HCT116 (cell line): Measurements from ENCODE around the gene RASGRF1. TPM values are rescaled to one million over a fixed set of nuclear protein-coding genes. Genes with fewer than 3 reads are reported as not detected.

Experiments
- ATAC-seq: fragments of 200-7000 bp; cut with Tn5 transposase; 2 replicates; pipeline ENCODE4 v1.9.1; 2020; ENCODE audit warnings: mild to moderate bottlenecking, moderate library complexity
- BruUV-seq: library from RNA; stranded (reverse); fragments of 400-500 nt; replicated peaks from 2 replicates; lab custom pipeline; 2021; lab: Mats Ljungman, UMichigan
- CTCF ChIA-PET: fragments of 300-600 bp; sonication (Branson Sonifier 250); formaldehyde crosslinking; loops from one replicate; lab custom pipeline; 2021; ENCODE audit warnings: antibody characterized with exemption; lab: Charles Lee
- POLR2A ChIA-PET: fragments of 300-600, 350-600 bp; sonication (Branson Sonifier 250); formaldehyde crosslinking; loops from one replicate; lab custom pipeline; 2021; ENCODE audit warnings: antibody characterized with exemption; lab: Charles Lee
- RAD21 ChIA-PET, 2 experiments: fragments of 300-600 bp; sonication (Branson Sonifier 250); formaldehyde crosslinking; loops; one replicate each; lab custom pipeline; 2023; ENCODE audit warnings: low total read pairs in 2 of 2; ENCODE audit not compliant: uncharacterized antibody in 2 of 2, unreplicated experiment in 2 of 2, low non-redundant PET in 1 of 2; lab: Charles Lee
- DNase-seq: peaks from one replicate; pipeline ENCODE4 v3.0.0-alpha.2; 2010; ENCODE audit warnings: low read depth, low spot score
- H2AFZ ChIP-seq: fragments of 200-600 bp; shearing (Covaris generic), sonication (generic); 2 replicates; pipeline ENCODE4 v1.6.1; 2017; ENCODE audit warnings: low read depth, mixed run types, mixed read lengths, antibody characterized with exemption, low read length; ENCODE audit not compliant: poor library complexity, severe bottlenecking
- H3K27ac ChIP-seq: 2 replicates; pipeline ENCODE4 v1.5.1; 2012; ENCODE audit warnings: low read depth, low read length
- H3K27me3 ChIP-seq: fragments of 200-600 bp; sonication (generic); 2 replicates; pipeline ENCODE4 v1.6.1; 2016; ENCODE audit warnings: mixed run types, low read length, mixed read lengths; ENCODE audit not compliant: insufficient read depth
- H3K36me3 ChIP-seq, 2 experiments: fragments of 200-500 bp in 1 of 2; fragments of 200-600 bp in 1 of 2; sonication (Bioruptor generic) in 1 of 2; sonication (generic) in 1 of 2; 2 replicates each; pipeline versions ENCODE4 v1.5.1 to v1.6.1; 2014 to 2016; ENCODE audit warnings: low read length in 2 of 2, inconsistent platforms in 1 of 2, mixed read lengths in 1 of 2, mixed run types in 1 of 2; ENCODE audit not compliant: insufficient read depth in 2 of 2, control insufficient read depth in 1 of 2
- H3K4me1 ChIP-seq, 2 experiments: fragments of 200-600 bp in 1 of 2; sonication (generic) in 1 of 2; 2 replicates each; pipeline versions ENCODE4 v1.5.1 to v1.6.1; 2012 to 2017; ENCODE audit warnings: low read length in 2 of 2, inconsistent platforms in 1 of 2, mild to moderate bottlenecking in 1 of 2, mixed read lengths in 1 of 2, mixed run types in 1 of 2, moderate library complexity in 1 of 2; ENCODE audit not compliant: insufficient read depth in 2 of 2, control insufficient read depth in 1 of 2
- H3K4me2 ChIP-seq: fragments of 200-600 bp; sonication (generic); 2 replicates; pipeline ENCODE4 v1.6.1; 2017; ENCODE audit warnings: mixed run types, low read length, mixed read lengths
- H3K4me3 ChIP-seq, 2 experiments: fragments of 200-600 bp in 1 of 2; sonication (generic) in 1 of 2; replicated peaks in 1 of 2; 2 replicates each; pipeline ENCODE4 v1.5.1; 2011 to 2016; ENCODE audit warnings: low read length in 2 of 2, control low read depth in 1 of 2, low read depth in 1 of 2, mild to moderate bottlenecking in 1 of 2, mixed read lengths in 1 of 2, mixed run types in 1 of 2
- H3K79me2 ChIP-seq: fragments of 200-600 bp; sonication (generic); 2 replicates; pipeline ENCODE4 v1.6.1; 2017; ENCODE audit warnings: mild to moderate bottlenecking, mixed run types, low read length, moderate library complexity, mixed read lengths; ENCODE audit not compliant: insufficient read depth
- H3K9ac ChIP-seq: fragments of 200-600 bp; sonication (generic); 2 replicates; pipeline ENCODE4 v1.6.1; 2016; ENCODE audit warnings: low read length, mixed read lengths
- H3K9me2 ChIP-seq: fragments of 200-600 bp; sonication (generic), shearing (Covaris generic); 2 replicates; pipeline ENCODE4 v1.6.1; 2017; ENCODE audit warnings: mixed run types, mild to moderate bottlenecking, moderate library complexity; ENCODE audit not compliant: insufficient read depth
- H3K9me3 ChIP-seq, 2 experiments: fragments of 200-500 bp in 1 of 2; fragments of 200-600 bp in 1 of 2; sonication (Bioruptor generic) in 1 of 2; sonication (generic) in 1 of 2; 2 replicates each; pipeline ENCODE4 v1.6.1; 2014 to 2017; ENCODE audit warnings: low read length in 2 of 2, mixed read lengths in 2 of 2, inconsistent platforms in 1 of 2, low read depth in 1 of 2, mild to moderate bottlenecking in 1 of 2, mixed run types in 1 of 2, moderate library complexity in 1 of 2; ENCODE audit not compliant: control insufficient read depth in 1 of 2, insufficient read depth in 1 of 2
- H4K20me1 ChIP-seq: fragments of 200-600 bp; sonication (generic), shearing (Covaris generic); 2 replicates; pipeline ENCODE4 v1.6.1; 2017; ENCODE audit warnings: mixed run types, mild to moderate bottlenecking, moderate library complexity; ENCODE audit not compliant: insufficient read depth
- ATF3 ChIP-seq: IDR thresholded peaks from 2 replicates; pipeline ENCODE4 v1.6.1; 2012
- CTCF ChIP-seq, 3 experiments: fragments of 200-600 bp in 1 of 3; sonication (generic) in 1 of 3; IDR thresholded peaks in 2 of 3; conservative IDR thresholded peaks in 1 of 3; 2 replicates each; pipeline ENCODE4 v1.5.1; 2012 to 2017; ENCODE audit warnings: low read depth in 2 of 3, low read length in 2 of 3, antibody characterized with exemption in 1 of 3, borderline replicate concordance in 1 of 3, control low read depth in 1 of 3, mild to moderate bottlenecking in 1 of 3, mixed read lengths in 1 of 3, mixed run types in 1 of 3, moderate library complexity in 1 of 3; ENCODE audit not compliant: insufficient read depth in 1 of 3
- EGR1 ChIP-seq: IDR thresholded peaks from 2 replicates; pipeline ENCODE4 v1.6.1; 2012; ENCODE audit warnings: low read depth
- EZH2 ChIP-seq: fragments of 200-600 bp; sonication (generic); IDR thresholded peaks from 2 replicates; pipeline ENCODE4 v1.6.1; 2017; ENCODE audit warnings: antibody characterized with exemption, mixed run types
- FOSL1 ChIP-seq: IDR thresholded peaks from 2 replicates; pipeline ENCODE4 v1.6.1; 2012; ENCODE audit warnings: low read depth
- RAD21 ChIP-seq: IDR thresholded peaks from 2 replicates; pipeline ENCODE4 v1.6.1; 2012; ENCODE audit warnings: low read depth, mild to moderate bottlenecking
- SP1 ChIP-seq: IDR thresholded peaks from 2 replicates; pipeline ENCODE4 v1.6.1; 2012; ENCODE audit warnings: low read depth
- SRF ChIP-seq: IDR thresholded peaks from 2 replicates; pipeline ENCODE4 v1.6.1; 2012; ENCODE audit warnings: low read depth
- YY1 ChIP-seq: IDR thresholded peaks from 2 replicates; pipeline ENCODE4 v1.6.1; 2011; ENCODE audit warnings: low read length, low read depth, moderate library complexity, mild to moderate bottlenecking; ENCODE audit not compliant: insufficient replicate concordance; ENCODE audit errors: extremely low read depth
- ZNF274 ChIP-seq: fragments of 200-500 bp; sonication (Bioruptor generic); IDR thresholded peaks from 2 replicates; pipeline ENCODE4 v1.6.1; 2014; ENCODE audit warnings: mild to moderate bottlenecking, low read depth, low read length, inconsistent platforms
- intact Hi-C: fragments of 100-400 bp; cut with micrococcal nuclease; formaldehyde crosslinking; loops from 2 replicates; pipeline ENCODE4 v1.10.0; 2022
- total RNA-seq: library from RNA; stranded (reverse); gene quantifications from one replicate; pipeline ENCODE4 v1.2.1, GENCODE V29; 2021; ENCODE audit not compliant: unreplicated experiment

Gene RASGRF1
- total RNA-seq, 1 experiment from 2014 or later = 2.4 TPM

DNA sequence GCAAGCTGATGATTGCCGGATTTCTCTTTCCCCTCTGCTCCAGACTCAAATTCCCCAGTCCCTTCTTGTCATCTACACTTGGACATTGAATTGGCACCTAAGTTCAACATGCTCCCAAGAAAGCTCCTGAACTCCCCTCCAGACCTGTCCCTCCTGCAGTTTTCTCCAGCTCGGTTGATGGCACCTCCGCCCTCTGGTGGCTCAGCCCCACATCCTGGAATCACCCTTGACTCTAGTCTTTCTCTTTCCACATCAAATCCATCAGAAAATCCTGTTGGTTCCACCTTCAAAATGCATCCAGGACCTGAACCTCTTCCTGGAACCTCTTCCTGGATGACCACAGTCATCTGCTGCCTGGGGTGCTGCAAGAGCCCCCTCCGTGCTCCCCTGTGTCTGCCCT lies 60.1 kb downstream of the RASGRF1 start:
- Histone ChIP-seq H3K9me3 (no peaks in the 10 kb centered on the region), H3K4me1 (no peaks in the 10 kb centered on the region), H4K20me1 (no peaks in the 10 kb centered on the region), H3K36me3 (no peaks in the 10 kb centered on the region), H3K27me3 (no peaks in the 10 kb centered on the region), H3K9ac (no peak overlapping the region), H3K4me3 (no peak overlapping the region), H3K79me2 (no peaks in the 10 kb centered on the region), H3K9me2 (no peaks in the 10 kb centered on the region), H3K4me2 (no peak overlapping the region), H2AFZ (no peak overlapping the region), H3K27ac (no peak overlapping the region)
- DNase-seq = no peak
- ATAC-seq = no peak
- intact Hi-C loops = no loop called here
- BruUV-seq = no TSS peak
- POLR2A ChIA-PET = no interaction called here
- CTCF ChIA-PET = interaction anchor here (0.6 to 5.0 kb wide), 2 partner anchors 56 to 153 kb away, joined by 4 to 234 read pairs; no protein-coding TSS in a partner anchor
- TF ChIP-seq EGR1 = no peak
- no peak for TF ChIP-seq ZNF274
- TF ChIP-seq CTCF (IDR thresholded peaks at IDR 0.05 in 2 of 3, conservative IDR thresholded peaks at IDR 0.05 in 1 of 3; ENCODE audit: borderline replicate concordance in 1 of 3, insufficient read depth in 1 of 3, low read depth in 2 of 3, low read length in 2 of 3) = 0 out of 6 replicates have a peak, but pooled peaks of 1 of the 3 experiments have one; percentile 22
- RAD21 ChIA-PET = no interaction called here

- 0 out of 4 replicates have a peak, but pooled peaks cover 0 to 5% of the 10 kb centered on the region in 2 experiments for H3K9me3 ChIP-seq
- TF ChIP-seq SRF (no peak), CTCF (IDR thresholded peaks at IDR 0.05 in 2 of 3, conservative IDR thresholded peaks at IDR 0.05 in 1 of 3; ENCODE audit: borderline replicate concordance in 1 of 3, insufficient read depth in 1 of 3, low read depth in 2 of 3, low read length in 2 of 3) (peak; percentile 86 to 98 (median 93)), FOSL1 (no peak), RAD21 (peak; percentile 90), ZNF274 (no peak), EGR1 (no peak), EZH2 (no peak), ATF3 (no peak), YY1 (peak; percentile 79), SP1 (no peak)
- ATAC-seq (peak; percentile 86), DNase-seq (peak; percentile 52)
- no peaks in the 10 kb centered on the region for H3K27me3 ChIP-seq
- intact Hi-C loops = loop anchor here (1.0 kb wide), 1 partner anchor 156 kb away; no protein-coding TSS in a partner anchor
- H2AFZ ChIP-seq = peak overlapping the region; percentile 41
- ChIA-PET RAD21 (interaction anchor here (0.7 to 2.0 kb wide), 6 partner anchors 113 to 180 kb away, joined by 3 to 23 read pairs (median 4); no protein-coding TSS in a partner anchor), POLR2A (interaction anchor here (2.0 kb wide), 1 partner anchor 156 kb away, joined by 7 read pairs; no protein-coding TSS in a partner anchor), CTCF (interaction anchor here (0.6 to 5.0 kb wide), 21 partner anchors 9 to 352 kb away, joined by 3 to 234 read pairs (median 3); partner anchors contain the start of gene TMED3)
- H3K9me2 ChIP-seq = no peaks in the 10 kb centered on the region
- no peaks in the 10 kb centered on the region for H3K79me2 ChIP-seq
- no peak overlapping the region for H3K27ac ChIP-seq
- no peaks in the 10 kb centered on the region for H3K36me3 ChIP-seq
- no peaks in the 10 kb centered on the region for H3K4me1 ChIP-seq
- H4K20me1 ChIP-seq = no peaks in the 10 kb centered on the region
- BruUV-seq = no TSS peak
- no peak overlapping the region for H3K9ac ChIP-seq
- no peak overlapping the region for H3K4me3 ChIP-seq
- no peak overlapping the region for H3K4me2 ChIP-seq
Measured at GRCh38 chr15:79028411-79028964, 62.1 kb downstream of the RASGRF1 start.
